OCI-LY3 (cell line): ENCODE results near the gene EIF6.
"Not testable (repeated sequence)": the region's sequence is repeated elsewhere in the genome, so short reads cannot be mapped to it uniquely, and the experiment has no call there.

ENCODE experiments used
- H2AFZ ChIP-seq: fragments of 200-600, 300-600 bp; shearing (Covaris generic); 2 replicates; pipeline ENCODE4 v1.6.0; 2014; ENCODE audit warnings: antibody characterized with exemption, low read depth, low read length
- H3K27ac ChIP-seq: fragments of 200-600, 300-600 bp; sonication (generic); 2 replicates; pipeline ENCODE4 v1.5.1; 2014; ENCODE audit warnings: mild to moderate bottlenecking, low read length, moderate library complexity, mixed read lengths
- H3K27me3 ChIP-seq: fragments of 200-600, 300-600 bp; sonication (generic); 2 replicates; pipeline ENCODE4 v1.6.1; 2014; ENCODE audit warnings: low read depth, low read length, mixed read lengths
- H3K36me3 ChIP-seq: fragments of 200-600, 300-600 bp; sonication (generic); replicated peaks from 2 replicates; pipeline ENCODE3; 2014; ENCODE audit warnings: low read depth, low read length, mixed read lengths
- H3K4me1 ChIP-seq: fragments of 300-600, 200-600 bp; sonication (generic); 2 replicates; pipeline ENCODE4 v1.6.1; 2014; ENCODE audit warnings: low read length, mixed read lengths
- H3K4me2 ChIP-seq: fragments of 200-600, 300-600 bp; sonication (generic); 2 replicates; pipeline ENCODE4 v1.6.1; 2014; ENCODE audit warnings: low read length, mixed read lengths
- H3K4me3 ChIP-seq: fragments of 300-600, 200-600 bp; sonication (generic); 2 replicates; pipeline ENCODE4 v1.5.1; 2014; ENCODE audit warnings: antibody characterized with exemption, mild to moderate bottlenecking, low read length, moderate library complexity
- H3K79me2 ChIP-seq: fragments of 300-600, 200-600 bp; shearing (Covaris generic); 2 replicates; pipeline ENCODE4 v1.6.1; 2014; ENCODE audit warnings: mild to moderate bottlenecking, low read length, mixed read lengths
- H3K9ac ChIP-seq: fragments of 300-600, 200-600 bp; shearing (Covaris generic); 2 replicates; pipeline ENCODE4 v1.6.0; 2014; ENCODE audit warnings: mild to moderate bottlenecking, low read length, moderate library complexity
- H3K9me3 ChIP-seq: fragments of 200-600, 300-600 bp; shearing (Covaris generic); 2 replicates; pipeline ENCODE4 v1.6.1; 2014; ENCODE audit warnings: low read length, mixed read lengths; ENCODE audit not compliant: insufficient read depth
- H4K20me1 ChIP-seq: fragments of 200-600, 300-600 bp; sonication (generic); 2 replicates; pipeline ENCODE4 v1.6.1; 2016; ENCODE audit warnings: low read length, mixed read lengths; ENCODE audit not compliant: insufficient read depth
- CTCF ChIP-seq: fragments of 200-600, 300-600 bp; sonication (generic); IDR thresholded peaks from 2 replicates; pipeline ENCODE4 v1.5.1; 2014; ENCODE audit warnings: antibody characterized with exemption, low read length, low read depth
- EZH2phosphoT487 ChIP-seq: fragments of 200-600 bp; shearing (Covaris generic); IDR thresholded peaks from 2 replicates; pipeline ENCODE4 v1.6.1; 2018; ENCODE audit warnings: antibody characterized with exemption, mixed run types, low read depth

EIF6 gene

GRCh38 chr20:35264755-35265154, 19.8 kb downstream of the EIF6 start:
- peaks cover 12% of the 10 kb centered on the region for H3K4me1 ChIP-seq
- H4K20me1 ChIP-seq = no peaks in the 10 kb centered on the region
- peaks cover 4% of the 10 kb centered on the region; the same call in 1 of the 2 replicates for H3K27me3 ChIP-seq
- no peak overlapping the region for H3K9ac ChIP-seq
- H3K79me2 ChIP-seq = no peaks in the 10 kb centered on the region
- H3K36me3 ChIP-seq = no peaks in the 10 kb centered on the region
- TF ChIP-seq EZH2phosphoT487 = no peak
- TF ChIP-seq CTCF = peak; percentile 15
- no peak overlapping the region for H3K4me3 ChIP-seq
- H3K9me3 ChIP-seq = no peaks in the 10 kb centered on the region
- H3K4me2 ChIP-seq = no peak overlapping the region
- H3K27ac ChIP-seq = no peak overlapping the region
- H2AFZ ChIP-seq = no peak overlapping the region

- H3K79me2 ChIP-seq = no peaks in the 10 kb centered on the region
Observed at GRCh38 chr20:35263532-35264341, 20.8 kb downstream of the EIF6 start.

GRCh38 chr20:35262731-35263531, 21.6 kb downstream of the EIF6 start:
- not testable (repeated sequence) for H3K27ac ChIP-seq, H3K9me3 ChIP-seq, H3K4me1 ChIP-seq, H3K27me3 ChIP-seq, H3K36me3 ChIP-seq, H3K9ac ChIP-seq, H4K20me1 ChIP-seq, H2AFZ ChIP-seq, H3K79me2 ChIP-seq, H3K4me2 ChIP-seq, H3K4me3 ChIP-seq

More at GRCh38 chr20:35263532-35264341, 20.8 kb downstream of the EIF6 start:
- no peak for TF ChIP-seq EZH2phosphoT487
- no peak for TF ChIP-seq CTCF
- H3K27ac ChIP-seq = no peak overlapping the region
- H3K4me1 ChIP-seq = peaks cover 9% of the 10 kb centered on the region
- H4K20me1 ChIP-seq = no peaks in the 10 kb centered on the region
- no peaks in the 10 kb centered on the region for H3K9me3 ChIP-seq
- H3K36me3 ChIP-seq = no peaks in the 10 kb centered on the region
- H3K27me3 ChIP-seq = peaks cover 8% of the 10 kb centered on the region; the same call in 1 of the 2 replicates
- H3K4me3 ChIP-seq = no peak overlapping the region
- no peak overlapping the region for H2AFZ ChIP-seq
- H3K4me2 ChIP-seq = no peak overlapping the region
- no peak overlapping the region for H3K9ac ChIP-seq

GRCh38 chr20:35262321-35262720, 22.3 kb downstream of the EIF6 start:
- not testable (repeated sequence) for H3K27ac ChIP-seq, H3K4me1 ChIP-seq, H3K4me3 ChIP-seq, H3K36me3 ChIP-seq, H3K9me3 ChIP-seq, H3K79me2 ChIP-seq, H4K20me1 ChIP-seq, H2AFZ ChIP-seq, H3K9ac ChIP-seq, H3K4me2 ChIP-seq
- H3K27me3 ChIP-seq = peaks cover 12% of the 10 kb centered on the region

- Histone ChIP-seq H4K20me1 (no peaks in the 10 kb centered on the region), H3K4me1 (no peaks in the 10 kb centered on the region), H2AFZ (no peak overlapping the region), H3K4me3 (no peak overlapping the region), H3K9ac (no peak overlapping the region), H3K9me3 (no peaks in the 10 kb centered on the region), H3K27ac (no peak overlapping the region), H3K4me2 (no peak overlapping the region), H3K36me3 (no peaks in the 10 kb centered on the region), H3K79me2 (no peaks in the 10 kb centered on the region), H3K27me3 (peaks cover 12% of the 10 kb centered on the region)
- TF ChIP-seq CTCF (no peak), EZH2phosphoT487 (no peak)
Observed at GRCh38 chr20:35260426-35260825, 24.1 kb downstream of the EIF6 start.
